K562 (cell line): ENCODE measurements around the gene LCA5L. TPM values are rescaled to one million over a fixed set of nuclear protein-coding genes. Genes with fewer than 3 reads are reported as not detected.
A peak's percentile ranks its signal among the peaks of the same experiment; 100 is the strongest.

Source experiments
- ATAC-seq: fragments of 200-7000 bp; cut with Tn5 transposase; 3 replicates; pipeline ENCODE4 v1.9.1; 2020; ENCODE audit warnings: moderate library complexity
- BruUV-seq: library from RNA; stranded (reverse); fragments of 400-500 nt; replicated peaks from 2 replicates; lab custom pipeline; 2021; lab: Mats Ljungman, UMichigan
- CTCF ChIA-PET: fragments of 300-600 bp; formaldehyde crosslinking; extraction: SDS; loops from one replicate; lab custom pipeline; 2021; ENCODE audit warnings: low intra/inter-chr PET ratio; lab: Yijun Ruan, JAX
- POLR2A ChIA-PET: fragments of 300-600, 350-650 bp; sonication (Branson Sonifier 250); formaldehyde crosslinking; extraction: SDS; loops from one replicate; lab custom pipeline; 2021; ENCODE audit warnings: antibody characterized with exemption, inconsistent platforms; lab: Yijun Ruan, JAX
- DNase-seq, 4 experiments: peaks; one replicate each; pipeline versions ENCODE4 v3.0.0 to v3.0.0-alpha.2; 2011 to 2018; ENCODE audit warnings: low spot score in 3 of 4, mixed read lengths in 3 of 4; ENCODE audit errors: extremely low read depth in 1 of 4
- FAIRE-seq: peaks from 2 replicates; lab custom pipeline; 2011; peaks lifted over from hg19 to GRCh38; lab: Jason Lieb, UNC
- H2AFZ ChIP-seq: 2 replicates; pipeline ENCODE4 v1.6.0; 2011; ENCODE audit warnings: low read depth, low read length, control low read depth, inconsistent platforms
- H3K27ac ChIP-seq: fragments of 200-600 bp; 3 replicates; pipeline ENCODE4 v1.8.0; 2011; ENCODE audit warnings: low read depth, mild to moderate bottlenecking, control low read depth, inconsistent platforms, low read length, moderate library complexity, mixed read lengths; ENCODE audit errors: extremely low read depth
- H3K27me3 ChIP-seq, 2 experiments: fragments of 300-600 bp in 1 of 2; 2 replicates in 1 of 2; 3 replicates in 1 of 2; pipeline versions ENCODE4 v1.6.0 to v1.8.0; 2011; ENCODE audit warnings: inconsistent platforms in 2 of 2, low read length in 2 of 2, mild to moderate bottlenecking in 1 of 2, mixed read lengths in 1 of 2, moderate library complexity in 1 of 2; ENCODE audit not compliant: control insufficient read depth in 2 of 2, insufficient read depth in 2 of 2
- H3K36me3 ChIP-seq: fragments of 300-600 bp; 3 replicates; pipeline ENCODE4 v1.8.0; 2011; ENCODE audit warnings: mild to moderate bottlenecking, low read length, inconsistent platforms; ENCODE audit not compliant: control insufficient read depth, insufficient read depth
- H3K4me1 ChIP-seq, 2 experiments: fragments of 200-600 bp in 1 of 2; replicated peaks in 1 of 2; 2 replicates in 1 of 2; 3 replicates in 1 of 2; pipeline versions ENCODE4 v1.5.1 to v1.8.0; 2011; ENCODE audit warnings: inconsistent platforms in 2 of 2, low read length in 2 of 2, mild to moderate bottlenecking in 1 of 2, mixed read lengths in 1 of 2, moderate library complexity in 1 of 2; ENCODE audit not compliant: control insufficient read depth in 2 of 2, insufficient read depth in 2 of 2
- H3K4me2 ChIP-seq: 2 replicates; pipeline ENCODE4 v1.6.1; 2011; ENCODE audit warnings: low read length, control low read depth, inconsistent platforms, mixed read lengths; ENCODE audit not compliant: insufficient read depth
- H3K4me3 ChIP-seq: fragments of 200-600 bp; sonication (generic), shearing (Covaris generic); 2 replicates; pipeline ENCODE4 v1.5.1; 2016; ENCODE audit warnings: control low read depth, inconsistent platforms
- H3K79me2 ChIP-seq: fragments of 200-600 bp; 3 replicates; pipeline ENCODE4 v1.8.0; 2011; ENCODE audit warnings: low read length, inconsistent platforms; ENCODE audit not compliant: control insufficient read depth, insufficient read depth
- H3K9ac ChIP-seq, 2 experiments: 2 replicates each; pipeline versions ENCODE4 v1.6.0 to v1.6.1; 2011; ENCODE audit warnings: low read depth in 2 of 2, low read length in 2 of 2, control low read depth in 1 of 2, inconsistent platforms in 1 of 2, mild to moderate bottlenecking in 1 of 2, mixed read lengths in 1 of 2; ENCODE audit not compliant: insufficient read depth in 1 of 2
- H3K9me1 ChIP-seq: one replicate; pipeline ENCODE4 v1.6.0; 2011; ENCODE audit warnings: inconsistent platforms, mild to moderate bottlenecking, low read length, moderate library complexity; ENCODE audit not compliant: control insufficient read depth, insufficient read depth
- H3K9me3 ChIP-seq: replicated peaks from 2 replicates; pipeline ENCODE4 v1.5.1; 2011; ENCODE audit warnings: low read depth, low read length, inconsistent platforms; ENCODE audit not compliant: control insufficient read depth, insufficient read depth
- H4K20me1 ChIP-seq: replicated peaks from 2 replicates; pipeline ENCODE4 v1.6.1; 2011; ENCODE audit warnings: low read length, inconsistent platforms, mixed read lengths; ENCODE audit not compliant: control insufficient read depth, insufficient read depth
- CXXC5 ChIP-seq: fragments of 250-450 bp; sonication (Bioruptor Pico); IDR thresholded peaks from 2 replicates; pipeline ENCODE4 v1.8.0; 2022; ENCODE audit warnings: inconsistent platforms, mild to moderate bottlenecking, moderate library complexity
- E2F6 ChIP-seq, 2 experiments: IDR thresholded peaks; 2 replicates each; pipeline ENCODE4 v1.6.1; 2011; ENCODE audit warnings: borderline replicate concordance in 1 of 2, control low read depth in 1 of 2, low read depth in 1 of 2, low read length in 1 of 2, mild to moderate bottlenecking in 1 of 2, mixed read lengths in 1 of 2, moderate library complexity in 1 of 2; ENCODE audit not compliant: insufficient read depth in 1 of 2, insufficient read length in 1 of 2, poor library complexity in 1 of 2, severe bottlenecking in 1 of 2; ENCODE audit errors: extremely low read depth in 1 of 2
- L3MBTL2 ChIP-seq: fragments of 450-650 bp; IDR thresholded peaks from 2 replicates; pipeline ENCODE4 v1.6.1; 2016; ENCODE audit warnings: mild to moderate bottlenecking, moderate library complexity
- MNT ChIP-seq, 2 experiments: fragments of 450-650 bp; conservative IDR thresholded peaks; 2 replicates each; pipeline ENCODE4 v1.6.1; 2017; ENCODE audit warnings: mild to moderate bottlenecking in 2 of 2, moderate library complexity in 2 of 2
- ZNF589 ChIP-seq: fragments of 200-800 bp; sonication (Bioruptor generic); IDR thresholded peaks from 2 replicates; pipeline ENCODE4 v1.6.1; 2016; ENCODE audit warnings: low read depth, missing genetic modification characterization, missing compliant biosample characterization
- WGBS: fragments of 100-300 bp; shearing (Covaris generic); methylation state at CpG from one replicate; pipeline ENCODE4 v1.1.6; 2016; ENCODE audit warnings: low coverage, mixed read lengths; ENCODE audit not compliant: insufficient coverage; ENCODE audit errors: missing lambda C conversion rate; 5-methylcytosine and 5-hydroxymethylcytosine counted together
- in situ Hi-C: fragments of 300-500 bp; cut with MboI; formaldehyde crosslinking; loops from 4 replicates; pipeline ENCODE4 v1.15.0; 2018; ENCODE audit warnings: inconsistent platforms, mixed read lengths
- intact Hi-C: fragments of 100-400 bp; cut with micrococcal nuclease; formaldehyde crosslinking; loops from 2 replicates; pipeline ENCODE4 v1.14.2; 2022
- polyA plus RNA-seq, 8 experiments: library from polyadenylated mRNA; depleted of rRNA in 4 of 8; stranded (reverse) in 5 of 8; unstranded in 3 of 8; fragments of >200 nt; fragmentation: Nextera tagmentation in 2 of 8; fragmentation: Illumina TruSeq in 1 of 8; extraction: Ambion mirVana in 2 of 8; extraction: Trizol in 1 of 8; gene quantifications; 2 replicates each; pipeline versions ENCODE4 v1.2.1 to v1.2.3, GENCODE V29; 2011 to 2014; ENCODE audit warnings: inconsistent platforms in 1 of 8, missing spikeins in 1 of 8
- total RNA-seq, 7 experiments: library from RNA; depleted of rRNA in 6 of 7; stranded (reverse); fragments of >200 nt in 6 of 7; fragmentation: Illumina TruSeq in 2 of 7; extraction: Trizol in 2 of 7; gene quantifications; 2 replicates each; pipeline versions ENCODE4 v1.2.1 to v1.2.3, GENCODE V29; 2011 to 2021; ENCODE audit warnings: low replicate concordance in 1 of 7
- TF ChIP-seq, protein P1 (sequence below): fragments of 250-450 bp; sonication (Bioruptor Pico); IDR thresholded peaks from 2 replicates; pipeline ENCODE4 v1.5.0; 2020; ENCODE audit warnings: mild to moderate bottlenecking
- TF ChIP-seq, protein P2 (sequence below): sonication (generic); formaldehyde crosslinking; IDR thresholded peaks from 2 replicates; pipeline ENCODE4 v1.8.0; 2022; ENCODE audit warnings: mild to moderate bottlenecking, missing genetic modification reagents

The LCA5L gene
- total and polyA plus RNA-seq, 9 of the 15 experiments (the other 6 are each of a cell fraction or from before 2014, with no cell fraction given), result 1.8 to 4.9 (median 3.8) TPM

DNA sequence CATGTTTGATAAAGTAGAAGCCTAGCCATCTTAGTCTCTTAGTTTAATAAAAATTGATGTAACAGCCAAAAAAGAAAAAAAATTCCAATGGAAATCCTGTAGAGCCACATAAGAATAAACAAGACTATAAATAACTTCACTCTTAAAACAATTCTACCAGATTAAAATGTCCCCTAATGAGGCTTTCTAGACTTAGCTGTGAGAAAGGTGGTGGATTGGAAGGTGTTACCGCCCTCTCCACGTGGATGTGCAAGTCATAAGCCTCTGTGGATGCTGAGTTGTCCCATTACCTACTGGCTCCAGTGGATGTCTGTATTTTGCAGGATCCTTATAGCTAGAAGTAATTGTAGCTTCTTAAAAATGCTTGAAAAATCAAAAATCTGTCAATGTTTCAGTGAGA is 14.6 kb downstream of the LCA5L start:
- TF ChIP-seq, protein P1, sequence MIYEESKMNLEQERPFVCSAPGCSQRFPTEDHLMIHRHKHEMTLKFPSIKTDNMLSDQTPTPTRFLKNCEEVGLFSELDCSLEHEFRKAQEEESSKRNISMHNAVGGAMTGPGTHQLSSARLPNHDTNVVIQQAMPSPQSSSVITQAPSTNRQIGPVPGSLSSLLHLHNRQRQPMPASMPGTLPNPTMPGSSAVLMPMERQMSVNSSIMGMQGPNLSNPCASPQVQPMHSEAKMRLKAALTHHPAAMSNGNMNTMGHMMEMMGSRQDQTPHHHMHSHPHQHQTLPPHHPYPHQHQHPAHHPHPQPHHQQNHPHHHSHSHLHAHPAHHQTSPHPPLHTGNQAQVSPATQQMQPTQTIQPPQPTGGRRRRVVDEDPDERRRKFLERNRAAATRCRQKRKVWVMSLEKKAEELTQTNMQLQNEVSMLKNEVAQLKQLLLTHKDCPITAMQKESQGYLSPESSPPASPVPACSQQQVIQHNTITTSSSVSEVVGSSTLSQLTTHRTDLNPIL, result 0 out of 2 replicates have a peak, but pooled peaks have one; percentile 32
- no peak for TF ChIP-seq ZNF589 (CRISPR knock-in tag)
- TF ChIP-seq E2F6 (IDR thresholded peaks at IDR 0.05; ENCODE audit: borderline replicate concordance in 1 of 2, extremely low read depth in 1 of 2, insufficient read depth in 1 of 2, insufficient read length in 1 of 2, low read depth in 1 of 2, low read length in 1 of 2, poor library complexity in 1 of 2, severe bottlenecking in 1 of 2), result peak in 1 of 2 experiments; percentile 61
- peak; percentile 41 to 56; a peak in 1 of 4 replicates for TF ChIP-seq MNT (conservative IDR thresholded peaks at IDR 0.05)
- TF ChIP-seq CXXC5 (CRISPR knock-in tag), result 0 out of 2 replicates have a peak, but pooled peaks have one; percentile 3
- peak; percentile 41; the same call in 1 of the 2 replicates for TF ChIP-seq L3MBTL2
- TF ChIP-seq, protein P2, sequence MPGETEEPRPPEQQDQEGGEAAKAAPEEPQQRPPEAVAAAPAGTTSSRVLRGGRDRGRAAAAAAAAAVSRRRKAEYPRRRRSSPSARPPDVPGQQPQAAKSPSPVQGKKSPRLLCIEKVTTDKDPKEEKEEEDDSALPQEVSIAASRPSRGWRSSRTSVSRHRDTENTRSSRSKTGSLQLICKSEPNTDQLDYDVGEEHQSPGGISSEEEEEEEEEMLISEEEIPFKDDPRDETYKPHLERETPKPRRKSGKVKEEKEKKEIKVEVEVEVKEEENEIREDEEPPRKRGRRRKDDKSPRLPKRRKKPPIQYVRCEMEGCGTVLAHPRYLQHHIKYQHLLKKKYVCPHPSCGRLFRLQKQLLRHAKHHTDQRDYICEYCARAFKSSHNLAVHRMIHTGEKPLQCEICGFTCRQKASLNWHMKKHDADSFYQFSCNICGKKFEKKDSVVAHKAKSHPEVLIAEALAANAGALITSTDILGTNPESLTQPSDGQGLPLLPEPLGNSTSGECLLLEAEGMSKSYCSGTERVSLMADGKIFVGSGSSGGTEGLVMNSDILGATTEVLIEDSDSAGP (CRISPR knock-in tag), result no peak
- WGBS, result 27% methylated on average over 2 of the region's 2 CpGs
- intact Hi-C loops (no loop called here), in situ Hi-C loops (no loop called here)
- ChIA-PET CTCF (no interaction called here), POLR2A (interaction anchor here (0.7 to 2.3 kb wide), 13 partner anchors 9 to 117 kb away, joined by 3 to 14 read pairs (median 3); partner anchors contain the start of genes HMGN1 and LCA5L)
- no TSS peak for BruUV-seq
- Histone ChIP-seq H3K9ac (peak overlapping the region in 1 of 2 experiments; percentile 51; a peak in 2 of 4 replicates), H4K20me1 (no peaks in the 10 kb centered on the region), H2AFZ (peak overlapping the region; percentile 88), H3K4me3 (no peak overlapping the region), H3K4me2 (peak overlapping the region; percentile 69; the same call in 1 of the 2 replicates), H3K79me2 (no peaks in the 10 kb centered on the region), H3K9me1 (no peaks in the 10 kb centered on the region), H3K27me3 (no peaks in the 10 kb centered on the region), H3K27ac (peak overlapping the region; percentile 74), H3K4me1 (peaks cover 5 to 16% of the 10 kb centered on the region in 2 experiments; a peak in 4 of 5 replicates), H3K9me3 (0 out of 2 replicates have a peak, but pooled peaks cover 2% of the 10 kb centered on the region), H3K36me3 (no peaks in the 10 kb centered on the region)
- ATAC-seq, result peak; percentile 70
- DNase-seq, result peak in 2 of 4 experiments; percentile 42 to 61
- no peak for FAIRE-seq
